ENCODE data around the gene MAP3K7CL.

MAP3K7CL gene

GRCh38 chr21:29181799-29182470, 51.5 kb downstream of the MAP3K7CL start:
- ChIA-PET CTCF (no interaction called here), POLR2A (interaction anchor here (1.6 kb wide), 1 partner anchor 117 kb away, joined by 7 read pairs; the partner anchor contains the start of gene BACH1)
- peak; percentile 46 for DNase-seq (ENCODE audit: extremely low spot score)
- TF ChIP-seq BHLHE40 (IDR thresholded peaks at IDR 0.05; ENCODE audit: borderline replicate concordance) (no peak), CTBP1 (IDR thresholded peaks at IDR 0.05; ENCODE audit: borderline replicate concordance) (no peak), PKNOX1 (IDR thresholded peaks at IDR 0.05) (no peak), ZNF384 (IDR thresholded peaks at IDR 0.05) (no peak), ELF4 (IDR thresholded peaks at IDR 0.05) (no peak), LEF1 (IDR thresholded peaks at IDR 0.05; ENCODE audit: borderline replicate concordance) (no peak), FOXA1 (IDR thresholded peaks at IDR 0.05) (no peak), HDGF (IDR thresholded peaks at IDR 0.05; ENCODE audit: borderline replicate concordance) (no peak), ARNT (IDR thresholded peaks at IDR 0.05) (no peak), FOXM1 (IDR thresholded peaks at IDR 0.05; ENCODE audit: borderline replicate concordance) (no peak), SUZ12 (IDR thresholded peaks at IDR 0.05) (no peak), TARDBP (IDR thresholded peaks at IDR 0.05) (no peak), FOXK2 (IDR thresholded peaks at IDR 0.05) (no peak), SP1 (IDR thresholded peaks at IDR 0.05) (no peak), NFRKB (IDR thresholded peaks at IDR 0.05) (no peak), L3MBTL2 (conservative IDR thresholded peaks at IDR 0.05) (no peak)

DNA sequence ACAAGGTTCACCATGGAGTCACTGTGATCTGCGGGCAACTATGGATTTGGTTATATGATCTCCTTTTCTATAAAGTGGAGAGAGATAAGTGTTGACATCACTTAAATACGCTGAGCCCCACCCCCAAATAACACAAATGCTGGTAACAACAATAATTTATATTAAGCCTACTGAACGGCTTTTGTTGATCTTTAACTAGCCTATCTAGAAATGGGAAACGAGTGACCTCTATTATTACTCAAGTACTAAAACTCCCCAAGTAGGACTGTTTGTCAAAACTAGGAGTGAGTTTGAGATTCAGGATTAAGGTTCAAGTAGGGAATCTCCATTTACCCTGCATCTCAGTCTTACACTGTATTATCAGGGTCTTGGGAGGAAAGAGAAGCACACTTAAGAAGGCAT, 52.2 kb downstream of the MAP3K7CL start:
- TF ChIP-seq LEF1 (IDR thresholded peaks at IDR 0.05; ENCODE audit: borderline replicate concordance) = no peak
- no peak for TF ChIP-seq ELF4 (IDR thresholded peaks at IDR 0.05)
- no peak for TF ChIP-seq SUZ12 (IDR thresholded peaks at IDR 0.05)
- no peak for TF ChIP-seq HDGF (IDR thresholded peaks at IDR 0.05; ENCODE audit: borderline replicate concordance)
- no peak for TF ChIP-seq ARNT (IDR thresholded peaks at IDR 0.05)
- no peak for TF ChIP-seq L3MBTL2 (conservative IDR thresholded peaks at IDR 0.05)
- TF ChIP-seq PKNOX1 (IDR thresholded peaks at IDR 0.05) = no peak
- TF ChIP-seq ZNF384 (IDR thresholded peaks at IDR 0.05) = no peak
- no peak for TF ChIP-seq FOXA1 (IDR thresholded peaks at IDR 0.05)
- no peak for TF ChIP-seq FOXM1 (IDR thresholded peaks at IDR 0.05; ENCODE audit: borderline replicate concordance)
- TF ChIP-seq TARDBP (IDR thresholded peaks at IDR 0.05) = no peak
- TF ChIP-seq NFRKB (IDR thresholded peaks at IDR 0.05) = no peak
- no peak for TF ChIP-seq BHLHE40 (IDR thresholded peaks at IDR 0.05; ENCODE audit: borderline replicate concordance)
- no peak for TF ChIP-seq SP1 (IDR thresholded peaks at IDR 0.05)
- TF ChIP-seq CTBP1 (IDR thresholded peaks at IDR 0.05; ENCODE audit: borderline replicate concordance) = no peak
- TF ChIP-seq FOXK2 (IDR thresholded peaks at IDR 0.05) = no peak
- no peak for DNase-seq (ENCODE audit: extremely low spot score)
- ChIA-PET CTCF (interaction anchor here (0.7 kb wide), 1 partner anchor 18 kb away, joined by 9 read pairs; no protein-coding TSS in a partner anchor), POLR2A (interaction anchor here (1.6 kb wide), 1 partner anchor 117 kb away, joined by 7 read pairs; the partner anchor contains the start of gene BACH1)

- DNase-seq (ENCODE audit: extremely low spot score) = no peak
- TF ChIP-seq FOXM1 (IDR thresholded peaks at IDR 0.05; ENCODE audit: borderline replicate concordance) = no peak
- TF ChIP-seq ELF4 (IDR thresholded peaks at IDR 0.05) = no peak
- no peak for TF ChIP-seq CTBP1 (IDR thresholded peaks at IDR 0.05; ENCODE audit: borderline replicate concordance)
- ChIA-PET CTCF (no interaction called here), POLR2A (no interaction called here)
Measured at GRCh38 chr21:29184037-29184436, 53.6 kb downstream of the MAP3K7CL start.

- POLR2A ChIA-PET = no interaction called here
- no peak for TF ChIP-seq PKNOX1 (IDR thresholded peaks at IDR 0.05)
- DNase-seq (ENCODE audit: extremely low spot score) = no peak
- CTCF ChIA-PET = no interaction called here
Measured at GRCh38 chr21:29185172-29185571, 54.7 kb downstream of the MAP3K7CL start.

DNA sequence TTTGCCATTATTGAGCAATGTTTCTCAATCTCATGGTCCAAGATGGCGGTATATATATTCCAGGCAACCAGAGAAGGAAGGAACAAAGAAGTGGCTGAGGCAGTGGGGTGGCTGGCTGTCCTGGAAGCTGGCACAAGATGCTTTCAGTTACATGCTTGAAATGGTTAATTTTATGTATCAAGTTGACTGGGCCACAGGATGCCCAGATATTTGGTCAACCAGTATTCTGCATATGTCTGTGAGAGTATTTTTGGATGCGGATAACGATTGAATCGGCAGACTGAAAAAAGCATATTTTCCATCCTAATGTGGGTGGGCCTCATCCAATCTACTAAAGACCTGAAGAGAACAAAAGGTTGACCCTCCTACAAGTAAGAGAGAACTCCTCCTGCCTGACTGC, 55.2 kb downstream of the MAP3K7CL start:
- ChIA-PET POLR2A (no interaction called here), CTCF (no interaction called here)
- no peak for DNase-seq (ENCODE audit: extremely low spot score)
- TF ChIP-seq CTBP1 (IDR thresholded peaks at IDR 0.05; ENCODE audit: borderline replicate concordance) (no peak), FOXM1 (IDR thresholded peaks at IDR 0.05; ENCODE audit: borderline replicate concordance) (no peak), SUZ12 (IDR thresholded peaks at IDR 0.05) (no peak), ARNT (IDR thresholded peaks at IDR 0.05) (no peak), LEF1 (IDR thresholded peaks at IDR 0.05; ENCODE audit: borderline replicate concordance) (no peak), HDGF (IDR thresholded peaks at IDR 0.05; ENCODE audit: borderline replicate concordance) (no peak), FOXK2 (IDR thresholded peaks at IDR 0.05) (no peak), TARDBP (IDR thresholded peaks at IDR 0.05) (no peak), ZNF384 (IDR thresholded peaks at IDR 0.05) (no peak), FOXA1 (IDR thresholded peaks at IDR 0.05) (no peak), L3MBTL2 (conservative IDR thresholded peaks at IDR 0.05) (no peak), ELF4 (IDR thresholded peaks at IDR 0.05) (no peak), NFRKB (IDR thresholded peaks at IDR 0.05) (no peak), SP1 (IDR thresholded peaks at IDR 0.05) (no peak)

GRCh38 chr21:29186246-29186645, 55.8 kb downstream of the MAP3K7CL start:
- no peak for DNase-seq (ENCODE audit: extremely low spot score)
- CTCF ChIA-PET = no interaction called here
- TF ChIP-seq ARNT (IDR thresholded peaks at IDR 0.05) (no peak), ELF4 (IDR thresholded peaks at IDR 0.05) (no peak), FOXA1 (IDR thresholded peaks at IDR 0.05) (no peak), LEF1 (IDR thresholded peaks at IDR 0.05; ENCODE audit: borderline replicate concordance) (no peak), L3MBTL2 (conservative IDR thresholded peaks at IDR 0.05) (no peak), CTBP1 (IDR thresholded peaks at IDR 0.05; ENCODE audit: borderline replicate concordance) (no peak), FOXM1 (IDR thresholded peaks at IDR 0.05; ENCODE audit: borderline replicate concordance) (no peak), SUZ12 (IDR thresholded peaks at IDR 0.05) (no peak), HDGF (IDR thresholded peaks at IDR 0.05; ENCODE audit: borderline replicate concordance) (no peak), BHLHE40 (IDR thresholded peaks at IDR 0.05; ENCODE audit: borderline replicate concordance) (no peak), FOXK2 (IDR thresholded peaks at IDR 0.05) (no peak), ZNF384 (IDR thresholded peaks at IDR 0.05) (no peak), PKNOX1 (IDR thresholded peaks at IDR 0.05) (no peak), NFRKB (IDR thresholded peaks at IDR 0.05) (no peak), SP1 (IDR thresholded peaks at IDR 0.05) (no peak), TARDBP (IDR thresholded peaks at IDR 0.05) (no peak)

More at GRCh38 chr21:29186246-29186645, 55.8 kb downstream of the MAP3K7CL start:
- POLR2A ChIA-PET = interaction anchor here (0.9 kb wide), 1 partner anchor 113 kb away, joined by 3 read pairs; the partner anchor contains the start of gene CCT8

Measured in HEK293T (cell line).